Adrenal gland (tissue), 5 donors: ENCODE measurements around the gene TEX2.

Source experiments
- CTCF ChIP-seq, 6 experiments: fragments of 450-650 bp in 4 of 6; fragments of 200-600 bp in 2 of 6; sonication (generic) in 1 of 6; IDR thresholded peaks; 1 replicate in 5 of 6; 2 replicates in 1 of 6; pipeline versions ENCODE4 v1.5.1 to v1.8.0; 2016 to 2021; ENCODE audit warnings: antibody characterized with exemption in 6 of 6, mild to moderate bottlenecking in 2 of 6, moderate library complexity in 1 of 6
- POLR2A ChIP-seq, 2 donors: fragments of 450-650 bp; IDR thresholded peaks; one replicate each; pipeline ENCODE4 v1.6.1; 2017; ENCODE audit warnings: antibody characterized with exemption in 2 of 2, mild to moderate bottlenecking in 2 of 2, moderate library complexity in 1 of 2
- donor health status: DM: no; HTN: no; CAD: no.

- TF ChIP-seq POLR2A (IDR thresholded peaks at IDR 0.05) (no peak), CTCF (IDR thresholded peaks at IDR 0.05) (no peak)
Observed at GRCh38 chr17:64153565-64154312, 109.3 kb downstream of the TEX2 start.
